ENCODE results near the gene CAPZB. TPM values are rescaled to one million over a fixed set of nuclear protein-coding genes. Genes with fewer than 3 reads are reported as not detected.

The CAPZB gene
- total RNA-seq, 1 experiment from 2014 or later = 348 TPM

- Histone ChIP-seq H2AFZ (ENCODE audit: low read length) (no peak overlapping the region), H3K14ac (ENCODE audit: insufficient read depth, low read length) (no peak overlapping the region), H3K79me2 (ENCODE audit: insufficient read depth, low read length) (peaks cover 49% of the 10 kb centered on the region), H3K9me3 (ENCODE audit: control insufficient read depth, low read depth, low read length) (no peaks in the 10 kb centered on the region), H3K79me1 (ENCODE audit: insufficient read depth, low read depth, low read length, poor library complexity, severe bottlenecking) (peaks cover 9% of the 10 kb centered on the region), H2BK20ac (ENCODE audit: low read depth, low read length, poor library complexity, severe bottlenecking) (no peak overlapping the region), H3K4me1 (ENCODE audit: insufficient read depth, low read length) (no peaks in the 10 kb centered on the region), H3K27me3 (ENCODE audit: insufficient read depth, low read length) (no peaks in the 10 kb centered on the region), H3K4me2 (ENCODE audit: insufficient read depth, insufficient read length, low read length) (no peak overlapping the region), H2AK5ac (ENCODE audit: insufficient read length, low read length) (no peak overlapping the region), H2BK120ac (ENCODE audit: low read depth, low read length, poor library complexity, severe bottlenecking) (no peak overlapping the region), H4K8ac (replicated peaks; ENCODE audit: insufficient read length, low read depth, low read length) (no peak overlapping the region), H3K23ac (ENCODE audit: insufficient read length, low read depth, low read length) (no peak overlapping the region), H3K27ac (ENCODE audit: insufficient read length, low read depth, low read length) (no peak overlapping the region), H3K9ac (ENCODE audit: extremely low read depth, insufficient read length, low read length) (no peak overlapping the region), H2BK12ac (ENCODE audit: insufficient read length, low read depth, low read length) (no peak overlapping the region), H3T11ph (ENCODE audit: low read length) (no peak overlapping the region), H3K23me2 (ENCODE audit: insufficient read length, low read depth, low read length, poor library complexity, severe bottlenecking) (no peaks in the 10 kb centered on the region), H4K91ac (ENCODE audit: insufficient read length, low read depth, low read length) (no peak overlapping the region), H3K4ac (ENCODE audit: low read depth, low read length) (no peak overlapping the region), H3K18ac (ENCODE audit: insufficient read length, low read depth, low read length) (no peak overlapping the region), H3K56ac (ENCODE audit: insufficient read length, low read depth, low read length) (no peak overlapping the region), H4K5ac (ENCODE audit: insufficient read length, low read depth, low read length) (no peak overlapping the region), H2BK5ac (ENCODE audit: insufficient read length, low read length) (no peak overlapping the region), H2BK15ac (ENCODE audit: low read depth, low read length) (no peak overlapping the region), H4K20me1 (ENCODE audit: control insufficient read depth, insufficient read depth, insufficient read length) (peaks cover 2% of the 10 kb centered on the region)
- Mint-ChIP-seq H3K4me3 (no peak overlapping the region), H3K4me1 (peaks cover 28% of the 10 kb centered on the region in 2 experiments), H3K27me3 (ENCODE audit: low read depth) (no peaks in the 10 kb centered on the region), H3K36me3 (ENCODE audit: insufficient read depth in 1 of 3, low read depth in 3 of 3) (peaks cover 0 to 6% (median 3%) of the 10 kb centered on the region in 3 experiments; a peak in 4 of 7 replicates), H3K27ac (peak overlapping the region; percentile 26 to 82 (median 51); a peak in 3 of 7 replicates), H3K9me3 (no peaks in the 10 kb centered on the region)
- TF ChIP-seq, protein P1, sequence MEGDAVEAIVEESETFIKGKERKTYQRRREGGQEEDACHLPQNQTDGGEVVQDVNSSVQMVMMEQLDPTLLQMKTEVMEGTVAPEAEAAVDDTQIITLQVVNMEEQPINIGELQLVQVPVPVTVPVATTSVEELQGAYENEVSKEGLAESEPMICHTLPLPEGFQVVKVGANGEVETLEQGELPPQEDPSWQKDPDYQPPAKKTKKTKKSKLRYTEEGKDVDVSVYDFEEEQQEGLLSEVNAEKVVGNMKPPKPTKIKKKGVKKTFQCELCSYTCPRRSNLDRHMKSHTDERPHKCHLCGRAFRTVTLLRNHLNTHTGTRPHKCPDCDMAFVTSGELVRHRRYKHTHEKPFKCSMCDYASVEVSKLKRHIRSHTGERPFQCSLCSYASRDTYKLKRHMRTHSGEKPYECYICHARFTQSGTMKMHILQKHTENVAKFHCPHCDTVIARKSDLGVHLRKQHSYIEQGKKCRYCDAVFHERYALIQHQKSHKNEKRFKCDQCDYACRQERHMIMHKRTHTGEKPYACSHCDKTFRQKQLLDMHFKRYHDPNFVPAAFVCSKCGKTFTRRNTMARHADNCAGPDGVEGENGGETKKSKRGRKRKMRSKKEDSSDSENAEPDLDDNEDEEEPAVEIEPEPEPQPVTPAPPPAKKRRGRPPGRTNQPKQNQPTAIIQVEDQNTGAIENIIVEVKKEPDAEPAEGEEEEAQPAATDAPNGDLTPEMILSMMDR (conservative IDR thresholded peaks at IDR 0.05) = no peak
- no peak for DNase-seq
- whole genome bisulfite sequencing (ENCODE audit: extremely low coverage, insufficient read length, low lambda C conversion rate) = no CpG with 5 or more reads among the region's 13 CpGs
Observed at GRCh38 chr1:19426294-19427086, 58.8 kb downstream of the CAPZB start.

Data from H9 (cell line).